IMR-90 (cell line): ENCODE data around the gene APOBEC3F. TPM values are rescaled to one million over a fixed set of nuclear protein-coding genes. Genes with fewer than 3 reads are reported as not detected.

Experiments
- ATAC-seq: fragments of 200-7000 bp; cut with Tn5 transposase; 2 replicates; pipeline ENCODE4 v1.9.1; 2020; ENCODE audit warnings: low read depth, mild to moderate bottlenecking, moderate library complexity
- BruUV-seq: library from RNA; stranded (reverse); fragments of 400-500 nt; replicated peaks from 2 replicates; lab custom pipeline; 2021; lab: Mats Ljungman, UMichigan
- CTCF ChIA-PET: fragments of 300-600 bp; formaldehyde crosslinking; extraction: SDS; loops from one replicate; lab custom pipeline; 2021; ENCODE audit warnings: antibody characterized with exemption; lab: Yijun Ruan, JAX
- POLR2A ChIA-PET: fragments of 300-600 bp; sonication (Branson Sonifier 250); formaldehyde crosslinking; loops from one replicate; lab custom pipeline; 2022; ENCODE audit warnings: antibody characterized with exemption; ENCODE audit not compliant: unreplicated experiment; lab: Charles Lee
- DNase-seq: peaks from one replicate; pipeline ENCODE4 v3.0.0; 2013
- H2AFZ ChIP-seq: replicated peaks from 2 replicates; pipeline ENCODE3; 2013; ENCODE audit warnings: low read length, mild to moderate bottlenecking; ENCODE audit not compliant: poor library complexity
- H2AK5ac ChIP-seq: 2 replicates; pipeline ENCODE4 v1.6.1; 2013; ENCODE audit warnings: low read depth, low read length, inconsistent platforms
- H2AK9ac ChIP-seq: replicated peaks from 2 replicates; pipeline ENCODE3; 2013; ENCODE audit warnings: mild to moderate bottlenecking, low read depth, low read length, moderate library complexity; ENCODE audit not compliant: poor library complexity
- H2BK120ac ChIP-seq: 2 replicates; pipeline ENCODE4 v1.6.1; 2013; ENCODE audit warnings: low read depth, low read length, inconsistent platforms
- H2BK15ac ChIP-seq: 3 replicates; pipeline ENCODE4 v1.6.1; 2013; ENCODE audit warnings: low read depth, low read length, inconsistent platforms
- H2BK20ac ChIP-seq: 2 replicates; pipeline ENCODE4 v1.6.1; 2013; ENCODE audit warnings: low read depth, mild to moderate bottlenecking, inconsistent platforms, low read length, moderate library complexity
- H2BK5ac ChIP-seq: 2 replicates; pipeline ENCODE4 v1.6.1; 2013; ENCODE audit warnings: mild to moderate bottlenecking, low read depth, low read length, inconsistent platforms; ENCODE audit not compliant: poor library complexity, severe bottlenecking
- H3K14ac ChIP-seq: replicated peaks from 2 replicates; pipeline ENCODE4 v1.6.1; 2013; ENCODE audit warnings: low read depth, low read length, inconsistent platforms
- H3K18ac ChIP-seq: 2 replicates; pipeline ENCODE4 v1.6.1; 2013; ENCODE audit warnings: low read depth, low read length, control low read depth
- H3K23ac ChIP-seq: 2 replicates; pipeline ENCODE4 v1.6.1; 2013; ENCODE audit warnings: low read depth, low read length, inconsistent platforms
- H3K27ac ChIP-seq: 2 replicates; pipeline ENCODE4 v1.5.1; 2013; ENCODE audit warnings: mild to moderate bottlenecking, control low read depth, low read length; ENCODE audit not compliant: insufficient read depth
- H3K27me3 ChIP-seq: 2 replicates; pipeline ENCODE4 v1.6.1; 2013; ENCODE audit warnings: low read length; ENCODE audit not compliant: control insufficient read depth, insufficient read depth
- H3K36me3 ChIP-seq: 2 replicates; pipeline ENCODE4 v1.6.1; 2013; ENCODE audit warnings: low read length, mixed read lengths; ENCODE audit not compliant: control insufficient read depth, insufficient read depth
- H3K4ac ChIP-seq: 2 replicates; pipeline ENCODE4 v1.6.1; 2013; ENCODE audit warnings: low read depth, low read length, inconsistent platforms
- H3K4me1 ChIP-seq: 2 replicates; pipeline ENCODE4 v1.6.1; 2013; ENCODE audit warnings: low read length, mixed read lengths; ENCODE audit not compliant: control insufficient read depth, insufficient read depth
- H3K4me2 ChIP-seq: 2 replicates; pipeline ENCODE4 v1.6.1; 2013; ENCODE audit warnings: low read depth, mild to moderate bottlenecking, control low read depth, low read length, moderate library complexity
- H3K4me3 ChIP-seq: 2 replicates; pipeline ENCODE4 v1.5.1; 2013; ENCODE audit warnings: low read depth, mild to moderate bottlenecking, control low read depth, low read length, moderate library complexity; ENCODE audit not compliant: insufficient read depth
- H3K56ac ChIP-seq: 2 replicates; pipeline ENCODE4 v1.6.1; 2013; ENCODE audit warnings: low read length, inconsistent platforms; ENCODE audit not compliant: insufficient read depth; ENCODE audit errors: extremely low read depth
- H3K79me1 ChIP-seq, 2 experiments: 2 replicates each; pipeline ENCODE4 v1.6.1; 2013; ENCODE audit warnings: low read length in 2 of 2, inconsistent platforms in 1 of 2, low read depth in 1 of 2
- H3K9ac ChIP-seq: 2 replicates; pipeline ENCODE4 v1.6.1; 2013; ENCODE audit warnings: low read depth, low read length, control low read depth
- H3K9me1 ChIP-seq: 2 replicates; pipeline ENCODE4 v1.6.1; 2013; ENCODE audit warnings: low read length, inconsistent platforms; ENCODE audit not compliant: insufficient read depth
- H3K9me3 ChIP-seq: 2 replicates; pipeline ENCODE4 v1.6.1; 2013; ENCODE audit warnings: low read length; ENCODE audit not compliant: control insufficient read depth, insufficient read depth
- H4K20me1 ChIP-seq: 2 replicates; pipeline ENCODE4 v1.6.1; 2013; ENCODE audit warnings: low read length, inconsistent platforms; ENCODE audit not compliant: insufficient read depth
- H4K5ac ChIP-seq: 2 replicates; pipeline ENCODE4 v1.6.1; 2013; ENCODE audit warnings: mild to moderate bottlenecking, low read depth, low read length, control low read depth
- H4K8ac ChIP-seq, 2 experiments: 2 replicates each; pipeline ENCODE4 v1.6.1; 2013; ENCODE audit warnings: low read depth in 2 of 2, low read length in 2 of 2, control low read depth in 1 of 2, inconsistent platforms in 1 of 2
- H4K91ac ChIP-seq: 2 replicates; pipeline ENCODE4 v1.6.1; 2013; ENCODE audit warnings: low read depth, low read length, inconsistent platforms; ENCODE audit not compliant: insufficient read depth
- CEBPB ChIP-seq: IDR thresholded peaks from 2 replicates; pipeline ENCODE4 v1.6.1; 2012; ENCODE audit warnings: low read depth, low read length, improper control_type of control experiment
- USF2 ChIP-seq: fragments of 150-350 bp; IDR thresholded peaks from 2 replicates; pipeline ENCODE4 v1.6.1; 2017; ENCODE audit warnings: mild to moderate bottlenecking, antibody characterized with exemption, low read length, low read depth
- WGBS, 2 experiments: methylation state at CpG; one replicate each; pipeline versions ENCODE4 v1.1.5 to v1.1.7; 2013; ENCODE audit warnings: missing lambda C conversion rate in 2 of 2; ENCODE audit not compliant: insufficient read length in 1 of 2; ENCODE audit errors: extremely low coverage in 2 of 2; 5-methylcytosine and 5-hydroxymethylcytosine counted together
- dilution Hi-C: fragments of 300-500 bp; cut with HindIII; formaldehyde crosslinking; loops from one replicate; pipeline ENCODE4 v1.14.3; 2018; ENCODE audit warnings: low sequenced_read_pairs; ENCODE audit not compliant: unreplicated experiment
- in situ Hi-C: fragments of 300-500 bp; cut with MboI; formaldehyde crosslinking; loops from 3 replicates; pipeline ENCODE4 v1.14.3; 2019; ENCODE audit warnings: low sequenced_read_pairs, inconsistent platforms, mixed read lengths
- intact Hi-C: fragments of 100-400 bp; cut with micrococcal nuclease; formaldehyde crosslinking; loops from 2 replicates; pipeline ENCODE4 v1.10.0; 2022
- polyA plus RNA-seq, 3 experiments: library from polyadenylated mRNA; depleted of rRNA; stranded (reverse); fragments of >200 nt; gene quantifications; 2 replicates each; pipeline ENCODE4 v1.2.3, GENCODE V29; 2012; ENCODE audit warnings: low replicate concordance in 1 of 3
- total RNA-seq: library from RNA; depleted of rRNA; stranded (reverse); fragments of >200 nt; gene quantifications from 2 replicates; pipeline ENCODE4 v1.2.3, GENCODE V29; 2012

The APOBEC3F gene
- total and polyA plus RNA-seq, 2 of the 4 experiments (the other 2 are of a cell fraction), result 3.4 to 8.3 TPM

- Histone ChIP-seq H3K27ac (no peak overlapping the region), H3K36me3 (no peaks in the 10 kb centered on the region; the same call in 1 of the 2 replicates), H3K4me1 (peaks cover 3% of the 10 kb centered on the region; the same call in 1 of the 2 replicates), H3K9ac (no peak overlapping the region), H2AK9ac (no peak overlapping the region), H3K79me1 (no peaks in the 10 kb centered on the region), H2BK120ac (no peak overlapping the region), H3K56ac (no peak overlapping the region), H3K14ac (no peak overlapping the region), H3K9me1 (no peaks in the 10 kb centered on the region), H3K23ac (no peak overlapping the region), H2BK5ac (no peak overlapping the region), H3K9me3 (no peaks in the 10 kb centered on the region), H3K27me3 (peaks cover 9% of the 10 kb centered on the region; the same call in 1 of the 2 replicates), H2AK5ac (no peak overlapping the region), H3K4me2 (no peak overlapping the region), H4K20me1 (no peaks in the 10 kb centered on the region), H2BK15ac (no peak overlapping the region), H4K91ac (no peak overlapping the region), H4K5ac (no peak overlapping the region), H4K8ac (no peak overlapping the region), H2BK20ac (no peak overlapping the region), H3K4me3 (no peak overlapping the region), H2AFZ (no peak overlapping the region), H3K4ac (no peak overlapping the region), H3K18ac (no peak overlapping the region)
- dilution Hi-C loops, result no loop called here
- in situ Hi-C loops, result no loop called here
- ATAC-seq (no peak), DNase-seq (no peak)
- 94% methylated on average over 4 of the region's 8 CpGs; no CpG with 5 or more reads in 1 of the 2 experiments for WGBS, 2 experiments
- intact Hi-C loops, result no loop called here
- no TSS peak for BruUV-seq
- ChIA-PET POLR2A (no interaction called here), CTCF (no interaction called here)
- TF ChIP-seq USF2, result no peak
- no peak for TF ChIP-seq CEBPB
Observed at GRCh38 chr22:39084666-39085065, 44.0 kb downstream of the APOBEC3F start.
